Raji (cell line): ENCODE data around the gene ALG1.

Experiments
- POLR2A ChIP-seq: IDR thresholded peaks from 2 replicates; pipeline ENCODE4 v1.6.1; 2011; ENCODE audit warnings: low read depth, low read length, control low read depth; ENCODE audit not compliant: insufficient read depth

ALG1 gene

DNA sequence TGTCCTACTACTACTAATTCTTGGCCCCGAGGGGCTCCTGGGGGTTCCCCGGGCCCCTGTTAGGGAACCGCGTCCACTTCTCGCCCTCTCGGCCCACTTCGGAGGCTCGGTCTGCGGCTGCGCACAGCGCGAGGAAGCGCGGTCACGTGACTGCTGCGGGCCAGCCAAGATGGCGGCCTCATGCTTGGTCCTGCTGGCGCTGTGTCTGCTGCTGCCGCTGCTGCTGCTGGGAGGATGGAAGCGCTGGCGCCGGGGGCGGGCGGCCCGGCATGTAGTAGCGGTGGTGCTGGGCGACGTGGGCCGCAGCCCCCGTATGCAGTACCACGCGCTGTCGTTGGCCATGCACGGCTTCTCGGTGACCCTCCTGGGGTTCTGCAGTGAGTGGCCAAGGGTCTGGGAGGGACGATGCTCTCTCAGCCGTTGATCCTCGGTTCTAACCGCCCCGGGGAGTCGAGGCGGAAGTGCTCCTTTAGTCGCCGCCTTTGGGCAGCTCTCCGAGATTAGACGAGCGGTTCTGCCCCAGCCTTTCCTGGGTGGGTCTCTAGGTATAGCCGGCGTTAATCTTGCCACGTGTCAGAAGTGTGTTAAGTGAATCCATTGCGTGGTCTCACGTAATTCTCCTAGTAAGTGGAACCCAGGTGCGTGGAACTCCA is at the start of gene ALG1:
Gene ALG1 (plus strand): TSS at position 163 of the 653 bp plus-strand sequence. CDS start 7 bp downstream, at position 170.
- TF ChIP-seq POLR2A: peak; percentile 94

DNA sequence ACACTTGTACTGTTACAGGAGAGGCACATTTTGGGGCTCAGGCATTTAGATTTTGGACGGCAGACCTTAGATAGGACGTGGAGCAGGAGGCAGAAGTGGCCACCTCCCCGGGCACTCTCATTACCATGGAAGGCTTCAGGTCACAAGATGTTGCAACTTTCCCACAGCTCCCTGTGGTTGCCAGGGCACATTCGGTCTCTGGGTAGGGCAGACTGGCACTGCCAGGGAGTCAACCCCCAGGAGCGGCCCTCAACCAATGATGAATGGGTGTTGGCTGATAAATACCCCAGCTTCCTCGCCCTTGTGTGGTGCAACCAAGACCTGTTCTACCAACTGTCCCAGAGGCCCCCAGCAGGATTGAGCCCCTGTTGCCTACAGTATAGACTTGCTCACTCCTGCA is 49.1 kb upstream of the ALG1 start:
- TF ChIP-seq POLR2A: no peak

GRCh38 chr16:5024632-5025031 is 47.0 kb upstream of the ALG1 start:
- no peak for TF ChIP-seq POLR2A

DNA sequence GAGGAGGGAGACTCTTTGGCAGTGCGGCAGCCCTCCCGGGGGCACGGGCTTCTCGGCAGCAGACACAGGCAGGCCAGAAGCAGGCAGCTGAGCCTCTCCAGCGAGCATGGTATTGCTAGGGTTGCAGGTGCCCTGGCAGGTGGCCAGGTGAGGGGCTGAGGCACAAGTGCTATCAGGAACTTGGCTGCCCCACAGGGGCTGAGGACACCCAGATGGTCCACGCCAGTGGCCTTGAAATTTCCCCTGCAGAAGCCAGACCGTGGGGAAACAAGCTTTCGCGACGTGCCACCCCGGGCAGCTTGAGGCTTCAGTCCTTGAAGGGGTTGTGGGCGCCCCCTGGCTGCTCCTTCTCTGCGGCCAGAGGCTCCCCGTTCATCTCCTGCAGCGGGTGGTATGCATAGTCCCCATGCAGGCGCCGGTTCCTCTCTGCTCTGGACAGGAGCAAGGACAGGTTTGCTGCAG is 46.4 kb upstream of the ALG1 start:
- TF ChIP-seq POLR2A: no peak

DNA sequence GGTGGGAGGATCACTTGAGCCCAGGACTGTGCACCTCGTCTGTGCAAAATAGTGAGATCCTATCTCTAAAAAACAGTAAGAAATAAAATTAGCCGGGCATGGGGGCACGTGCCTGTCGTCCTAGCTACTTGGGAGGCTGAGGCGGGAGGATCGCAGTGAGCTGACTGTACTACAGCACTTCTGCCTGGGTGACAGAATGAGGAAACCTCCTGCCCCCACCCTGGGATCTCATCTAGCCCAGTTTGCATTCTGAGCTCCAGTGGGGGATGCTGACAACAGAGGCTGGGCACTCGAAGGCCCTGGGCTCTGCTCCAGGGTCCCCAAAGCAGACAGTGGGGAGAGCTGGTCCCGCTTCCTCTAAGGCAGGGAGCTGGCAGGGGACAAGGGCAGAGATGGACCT is 45.0 kb upstream of the ALG1 start:
- TF ChIP-seq POLR2A: no peak

DNA sequence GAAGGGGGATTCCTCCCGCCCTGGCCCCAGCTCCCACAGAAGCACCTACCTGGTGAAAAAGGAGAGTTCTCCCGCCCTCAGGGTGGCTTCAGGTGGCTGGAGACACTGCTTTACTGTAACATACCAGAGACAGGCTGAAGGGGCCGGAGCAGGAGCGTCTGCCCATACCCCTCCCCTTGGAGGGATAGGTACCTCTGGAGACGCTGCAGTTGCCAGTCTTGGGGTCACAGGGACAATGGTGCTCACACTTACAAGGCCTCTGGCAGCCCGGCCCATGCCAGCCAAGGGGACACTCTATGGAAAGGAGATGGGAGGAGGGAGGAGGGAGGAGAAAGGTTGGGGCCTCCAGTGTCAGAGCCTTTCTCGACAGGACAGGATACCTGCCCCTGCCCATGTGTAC is 44.6 kb upstream of the ALG1 start:
- TF ChIP-seq POLR2A: no peak

- TF ChIP-seq POLR2A: no peak
Observed at GRCh38 chr16:5027575-5028235, 43.9 kb upstream of the ALG1 start.

DNA sequence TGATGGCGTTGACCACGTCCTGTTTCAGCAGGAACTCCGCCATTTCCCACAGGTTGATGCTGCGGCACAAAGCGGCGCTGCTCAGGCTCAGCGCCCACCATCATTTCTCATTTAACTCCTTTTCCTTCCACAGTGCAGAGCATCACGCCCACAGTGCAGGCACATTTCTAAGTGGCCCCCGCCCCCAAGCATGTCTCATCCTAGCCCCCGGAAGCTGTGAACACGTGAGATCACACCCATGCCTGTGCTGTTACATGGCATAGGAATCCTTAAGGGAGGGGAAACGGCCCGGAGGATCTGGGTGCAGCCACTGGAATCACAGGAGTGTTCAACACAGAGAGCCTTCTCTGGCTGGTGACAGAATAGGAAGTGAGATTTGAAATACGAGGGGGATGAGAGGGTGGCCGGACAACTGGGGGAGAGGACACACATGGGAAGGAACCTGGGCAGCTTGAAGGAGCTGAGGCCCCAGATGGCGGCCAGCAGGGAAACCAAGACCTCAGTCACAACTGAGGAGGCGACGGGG is 42.6 kb upstream of the ALG1 start:
- no peak for TF ChIP-seq POLR2A

DNA sequence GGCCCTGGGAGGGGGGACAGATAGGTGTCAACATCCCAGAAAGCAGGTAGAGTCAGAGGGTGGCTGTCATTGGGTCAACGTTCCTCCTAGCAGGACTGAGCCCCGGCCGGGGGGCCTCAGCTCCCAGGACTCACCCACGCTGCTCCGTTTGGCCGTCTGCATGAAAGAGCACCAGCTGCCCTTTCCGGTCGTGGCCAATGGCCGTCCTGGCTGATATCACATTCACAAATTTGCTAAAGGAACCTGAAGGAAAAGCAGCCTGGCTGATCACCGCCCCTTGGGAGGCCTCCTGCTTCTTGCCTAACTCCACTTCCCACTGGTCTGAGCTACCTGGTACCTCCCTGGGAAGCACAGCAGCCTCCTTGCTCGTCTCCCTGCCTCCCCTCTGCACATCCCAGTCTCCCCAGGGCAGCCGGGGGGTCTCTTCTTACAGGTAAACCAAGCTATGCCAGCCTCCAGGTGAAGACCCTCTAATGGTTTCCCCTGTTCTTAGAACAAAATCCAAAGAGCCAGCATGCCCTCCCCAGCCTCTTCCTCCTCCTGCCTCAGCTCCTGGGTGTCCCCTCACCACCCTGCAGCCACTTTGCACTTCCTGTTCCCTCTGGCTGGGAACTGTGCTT is 41.3 kb upstream of the ALG1 start:
- TF ChIP-seq POLR2A: no peak

DNA sequence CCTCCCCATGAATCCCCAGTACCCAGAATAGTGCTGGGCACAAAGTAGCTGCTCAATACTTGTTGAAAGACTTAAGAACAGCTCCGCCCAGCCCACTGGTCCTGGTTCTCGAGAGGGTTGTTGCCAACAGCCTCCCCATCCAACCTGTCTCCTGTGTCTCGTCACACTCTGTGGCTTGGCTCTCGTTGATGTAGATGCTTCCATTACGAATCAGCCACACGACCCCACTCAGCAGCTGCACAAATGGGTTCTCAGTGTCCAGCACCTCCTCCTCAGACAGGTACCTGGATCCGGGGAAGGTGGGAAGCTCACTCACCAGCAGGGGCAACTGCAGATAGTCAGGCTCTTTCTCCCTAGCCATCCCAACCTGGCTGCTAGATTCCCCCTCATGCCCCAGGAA is 40.0 kb upstream of the ALG1 start:
- no peak for TF ChIP-seq POLR2A

DNA sequence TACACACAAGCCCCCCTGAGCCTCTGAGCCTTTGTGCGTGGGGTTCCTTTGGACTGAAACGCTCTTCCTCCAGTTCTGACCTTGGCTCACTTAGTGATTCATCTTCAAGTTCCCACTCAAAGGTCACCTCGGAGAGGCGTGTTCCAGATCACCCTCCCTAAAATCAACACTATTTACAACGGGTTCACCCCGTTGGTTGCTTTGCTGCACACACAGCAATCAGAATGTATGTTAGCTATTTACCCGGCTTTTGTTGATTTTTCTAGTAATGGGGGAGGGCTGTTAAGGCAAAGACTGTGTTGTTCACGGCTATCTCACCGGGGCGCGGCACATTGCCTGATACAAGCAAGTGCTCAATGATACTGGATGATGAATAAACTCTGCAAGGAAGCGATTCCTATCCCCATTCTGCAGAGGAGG is 38.9 kb upstream of the ALG1 start:
- no peak for TF ChIP-seq POLR2A

- TF ChIP-seq POLR2A: peak; percentile 62
Observed at GRCh38 chr16:5033256-5034166, 38.1 kb upstream of the ALG1 start, which contains the start of gene NAGPA. NAGPA (minus strand) TSS chr16:5033935; CDS start chr16:5033914, 21 bp downstream.

- no peak for TF ChIP-seq POLR2A
Observed at GRCh38 chr16:5034167-5034523, 37.5 kb upstream of the ALG1 start.

DNA sequence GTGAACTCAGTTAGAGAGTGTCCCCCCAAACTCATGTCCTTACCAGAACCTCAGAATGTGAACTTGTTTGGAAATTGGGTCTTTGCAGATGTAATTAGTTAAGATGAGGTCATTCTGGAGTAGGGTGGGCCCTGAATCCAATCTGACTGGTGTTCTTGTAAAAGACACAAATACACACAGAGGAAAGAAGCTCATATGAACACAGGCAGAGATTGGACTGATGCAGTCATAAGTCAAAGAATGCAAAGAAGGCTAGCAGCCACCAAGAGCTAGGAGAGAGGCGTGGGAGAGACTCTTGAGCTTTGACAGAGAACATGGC is 35.8 kb upstream of the ALG1 start:
- no peak for TF ChIP-seq POLR2A
